ENCODE results near the gene PPP5C. TPM values are rescaled to one million over a fixed set of nuclear protein-coding genes. Genes with fewer than 3 reads are reported as not detected.

PPP5C gene
- total and polyA plus RNA-seq, 9 of the 15 experiments (the other 6 are each of a cell fraction or from before 2014, with no cell fraction given) = 1.9 to 166 (median 108) TPM

DNA sequence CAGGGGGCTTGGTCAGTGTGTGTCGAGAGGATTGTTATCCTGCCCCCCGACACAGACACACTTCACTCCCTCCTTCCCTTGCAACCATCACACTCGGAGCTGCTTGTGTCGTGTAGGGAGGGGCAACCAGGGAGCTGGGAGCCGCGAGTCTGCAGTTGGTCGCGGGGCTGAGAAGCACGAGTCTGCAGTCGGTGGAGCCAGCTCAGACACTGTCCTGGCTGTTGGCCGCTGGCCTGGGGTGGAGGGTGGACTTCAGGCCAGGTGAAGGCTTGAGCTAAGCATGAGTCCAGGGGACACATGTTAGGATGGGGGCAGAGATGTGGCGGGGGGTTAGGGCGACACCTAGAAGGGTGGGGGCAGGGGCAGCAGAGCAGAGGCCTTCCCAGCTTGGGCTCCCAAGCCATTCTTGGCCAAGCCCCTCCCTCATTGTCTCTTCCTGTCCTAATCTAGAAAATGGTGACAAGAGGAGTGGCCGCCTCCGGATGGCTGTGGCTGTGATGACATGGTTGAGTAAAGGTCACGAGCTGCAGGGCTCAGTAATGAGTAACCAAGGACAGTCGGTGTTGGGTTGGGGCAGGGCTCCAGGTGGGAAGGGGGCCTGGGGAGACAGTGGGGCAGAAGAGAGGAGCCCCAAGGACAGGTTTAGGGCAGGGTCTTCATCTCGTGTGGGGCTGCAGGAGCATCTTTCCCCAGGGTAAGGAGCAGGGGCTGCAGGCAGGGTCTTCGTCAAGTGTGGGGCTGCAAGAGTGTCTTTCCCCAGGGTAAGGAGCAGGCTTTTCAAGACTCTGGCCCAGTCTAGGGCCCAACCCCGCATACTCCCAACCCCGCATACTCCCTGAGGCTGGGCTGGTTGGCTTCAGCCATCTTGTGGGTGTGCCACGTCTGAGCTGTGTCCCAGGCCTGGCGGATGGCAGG lies 8.6 kb downstream of the PPP5C start:
- H3K9me1 ChIP-seq (ENCODE audit: control insufficient read depth, insufficient read depth, low read length) = no peaks in the 10 kb centered on the region
- H3K4me2 ChIP-seq (ENCODE audit: insufficient read depth, low read length) = no peak overlapping the region
- ChIA-PET POLR2A (interaction anchor here (1.1 kb wide), 1 partner anchor 15 kb away, joined by 4 read pairs; no protein-coding TSS in a partner anchor), CTCF (ENCODE audit: low intra/inter-chr PET ratio) (no interaction called here)
- H3K27me3 ChIP-seq (ENCODE audit: control insufficient read depth in 2 of 2, insufficient read depth in 2 of 2, low read length in 2 of 2) = no peaks in the 10 kb centered on the region
- H3K9me3 ChIP-seq (replicated peaks; ENCODE audit: control insufficient read depth, insufficient read depth, low read depth, low read length) = no peaks in the 10 kb centered on the region
- ATAC-seq (peak; percentile 83), FAIRE-seq (peak; percentile 61), DNase-seq (ENCODE audit: extremely low read depth in 1 of 4, low spot score in 3 of 4) (peak in 2 of 4 experiments; percentile 59 to 66)
- H3K27ac ChIP-seq (ENCODE audit: extremely low read depth, low read depth, low read length) = peak overlapping the region; percentile 41; the same call in 2 of the 3 replicates
- H2AFZ ChIP-seq (ENCODE audit: low read depth, low read length) = no peak overlapping the region
- H3K4me3 ChIP-seq = no peak overlapping the region
- intact Hi-C loops (cut with micrococcal nuclease) (no loop called here), in situ Hi-C loops (cut with MboI) (no loop called here)
- peaks cover 0 to 22% of the 10 kb centered on the region in 2 experiments for H3K4me1 ChIP-seq (replicated peaks in 1 of 2; ENCODE audit: control insufficient read depth in 2 of 2, insufficient read depth in 2 of 2, low read length in 2 of 2)
- peaks cover 90% of the 10 kb centered on the region for H3K36me3 ChIP-seq (ENCODE audit: control insufficient read depth, insufficient read depth, low read length)
- peaks cover 66% of the 10 kb centered on the region for H3K79me2 ChIP-seq (ENCODE audit: control insufficient read depth, insufficient read depth, low read length)
- BruUV-seq (replicated peaks) = no TSS peak
- H4K20me1 ChIP-seq (replicated peaks; ENCODE audit: control insufficient read depth, insufficient read depth, low read length) = peaks cover 6% of the 10 kb centered on the region; the same call in 1 of the 2 replicates
- peak overlapping the region in 1 of 2 experiments; percentile 56; a peak in 3 of 4 replicates for H3K9ac ChIP-seq (ENCODE audit: insufficient read depth in 1 of 2, low read depth in 2 of 2, low read length in 2 of 2)
- 53% methylated on average over 17 of the region's 23 CpGs for WGBS (ENCODE audit: insufficient coverage, low coverage, missing lambda C conversion rate)
- TF ChIP-seq RBFOX2 (IDR thresholded peaks at IDR 0.05; ENCODE audit: low read depth, low read length) (peak; percentile 41; the same call in 1 of the 2 replicates), THRAP3 (IDR thresholded peaks at IDR 0.05; ENCODE audit: borderline replicate concordance) (0 out of 2 replicates have a peak, but pooled peaks have one; percentile 41), TCF3 (CRISPR knock-in tag; IDR thresholded peaks at IDR 0.05) (no peak), ERF (CRISPR knock-in tag; IDR thresholded peaks at IDR 0.05) (0 out of 2 replicates have a peak, but pooled peaks have one; percentile 11), FOXA3 (CRISPR knock-in tag; conservative IDR thresholded peaks at IDR 0.05 in 1 of 2, IDR thresholded peaks at IDR 0.05 in 1 of 2) (no peak), NR2C2 (CRISPR knock-in tag; IDR thresholded peaks at IDR 0.05) (no peak; the same call in 1 of the 2 replicates), NR2C2 (tag; IDR thresholded peaks at IDR 0.05) (peak; percentile 78; the same call in 1 of the 2 replicates), ZSCAN32 (CRISPR knock-in tag; IDR thresholded peaks at IDR 0.05) (no peak), JUND (IDR thresholded peaks at IDR 0.05; ENCODE audit: borderline replicate concordance, low read depth, low read length) (0 out of 2 replicates have a peak, but pooled peaks have one; percentile 10), JUND (tag; IDR thresholded peaks at IDR 0.05; ENCODE audit: borderline replicate concordance, low read depth, low read length) (no peak)
- TF ChIP-seq, protein P1, sequence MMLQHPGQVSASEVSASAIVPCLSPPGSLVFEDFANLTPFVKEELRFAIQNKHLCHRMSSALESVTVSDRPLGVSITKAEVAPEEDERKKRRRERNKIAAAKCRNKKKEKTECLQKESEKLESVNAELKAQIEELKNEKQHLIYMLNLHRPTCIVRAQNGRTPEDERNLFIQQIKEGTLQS (IDR thresholded peaks at IDR 0.05) = peak; percentile 40; the same call in 1 of the 2 replicates
- TF ChIP-seq, protein P1 (CRISPR knock-in tag; conservative IDR thresholded peaks at IDR 0.05) = no peak
- TF ChIP-seq, protein P2, sequence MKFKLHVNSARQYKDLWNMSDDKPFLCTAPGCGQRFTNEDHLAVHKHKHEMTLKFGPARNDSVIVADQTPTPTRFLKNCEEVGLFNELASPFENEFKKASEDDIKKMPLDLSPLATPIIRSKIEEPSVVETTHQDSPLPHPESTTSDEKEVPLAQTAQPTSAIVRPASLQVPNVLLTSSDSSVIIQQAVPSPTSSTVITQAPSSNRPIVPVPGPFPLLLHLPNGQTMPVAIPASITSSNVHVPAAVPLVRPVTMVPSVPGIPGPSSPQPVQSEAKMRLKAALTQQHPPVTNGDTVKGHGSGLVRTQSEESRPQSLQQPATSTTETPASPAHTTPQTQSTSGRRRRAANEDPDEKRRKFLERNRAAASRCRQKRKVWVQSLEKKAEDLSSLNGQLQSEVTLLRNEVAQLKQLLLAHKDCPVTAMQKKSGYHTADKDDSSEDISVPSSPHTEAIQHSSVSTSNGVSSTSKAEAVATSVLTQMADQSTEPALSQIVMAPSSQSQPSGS (CRISPR knock-in tag; IDR thresholded peaks at IDR 0.05) = no peak
- TF ChIP-seq, protein P3, sequence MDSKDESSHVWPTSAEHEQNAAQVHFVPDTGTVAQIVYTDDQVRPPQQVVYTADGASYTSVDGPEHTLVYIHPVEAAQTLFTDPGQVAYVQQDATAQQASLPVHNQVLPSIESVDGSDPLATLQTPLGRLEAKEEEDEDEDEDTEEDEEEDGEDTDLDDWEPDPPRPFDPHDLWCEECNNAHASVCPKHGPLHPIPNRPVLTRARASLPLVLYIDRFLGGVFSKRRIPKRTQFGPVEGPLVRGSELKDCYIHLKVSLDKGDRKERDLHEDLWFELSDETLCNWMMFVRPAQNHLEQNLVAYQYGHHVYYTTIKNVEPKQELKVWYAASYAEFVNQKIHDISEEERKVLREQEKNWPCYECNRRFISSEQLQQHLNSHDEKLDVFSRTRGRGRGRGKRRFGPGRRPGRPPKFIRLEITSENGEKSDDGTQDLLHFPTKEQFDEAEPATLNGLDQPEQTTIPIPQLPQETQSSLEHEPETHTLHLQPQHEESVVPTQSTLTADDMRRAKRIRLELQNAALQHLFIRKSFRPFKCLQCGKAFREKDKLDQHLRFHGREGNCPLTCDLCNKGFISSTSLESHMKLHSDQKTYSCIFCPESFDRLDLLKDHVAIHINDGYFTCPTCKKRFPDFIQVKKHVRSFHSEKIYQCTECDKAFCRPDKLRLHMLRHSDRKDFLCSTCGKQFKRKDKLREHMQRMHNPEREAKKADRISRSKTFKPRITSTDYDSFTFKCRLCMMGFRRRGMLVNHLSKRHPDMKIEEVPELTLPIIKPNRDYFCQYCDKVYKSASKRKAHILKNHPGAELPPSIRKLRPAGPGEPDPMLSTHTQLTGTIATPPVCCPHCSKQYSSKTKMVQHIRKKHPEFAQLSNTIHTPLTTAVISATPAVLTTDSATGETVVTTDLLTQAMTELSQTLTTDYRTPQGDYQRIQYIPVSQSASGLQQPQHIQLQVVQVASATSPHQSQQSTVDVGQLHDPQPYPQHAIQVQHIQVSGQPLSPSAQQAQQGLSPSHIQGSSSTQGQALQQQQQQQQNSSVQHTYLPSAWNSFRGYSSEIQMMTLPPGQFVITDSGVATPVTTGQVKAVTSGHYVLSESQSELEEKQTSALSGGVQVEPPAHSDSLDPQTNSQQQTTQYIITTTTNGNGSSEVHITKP (IDR thresholded peaks at IDR 0.05; ENCODE audit: partially characterized antibody) = no peak
